ENCODE measurements around the gene INPP4A.

Gene INPP4A

GRCh38 chr2:98471402-98472131, 26.9 kb downstream of the INPP4A start:
- no peak overlapping the region for H3K4me3 ChIP-seq (ENCODE audit: control insufficient read depth, low read depth, low read length)
- TF ChIP-seq CTCF (IDR thresholded peaks at IDR 0.05; ENCODE audit: control insufficient read depth, insufficient read depth, low read depth, low read length, missing control alignments) = no peak
- DNase-seq (ENCODE audit: low read depth) = no peak

- no peak for TF ChIP-seq CTCF (IDR thresholded peaks at IDR 0.05; ENCODE audit: control insufficient read depth, insufficient read depth, low read depth, low read length, missing control alignments)
- no peak for DNase-seq (ENCODE audit: low read depth)
- H3K4me3 ChIP-seq (ENCODE audit: control insufficient read depth, low read depth, low read length) = no peak overlapping the region
Observed at GRCh38 chr2:98472132-98472650, 27.5 kb downstream of the INPP4A start.

- no peak overlapping the region for H3K4me3 ChIP-seq (ENCODE audit: control insufficient read depth, low read depth, low read length)
- no peak for DNase-seq (ENCODE audit: low read depth)
- no peak for TF ChIP-seq CTCF (IDR thresholded peaks at IDR 0.05; ENCODE audit: control insufficient read depth, insufficient read depth, low read depth, low read length, missing control alignments)
Observed at GRCh38 chr2:98472961-98473746, 28.5 kb downstream of the INPP4A start.

- no peak for TF ChIP-seq CTCF (IDR thresholded peaks at IDR 0.05; ENCODE audit: control insufficient read depth, insufficient read depth, low read depth, low read length, missing control alignments)
- no peak for DNase-seq (ENCODE audit: low read depth)
- H3K4me3 ChIP-seq (ENCODE audit: control insufficient read depth, low read depth, low read length) = no peak overlapping the region
Observed at GRCh38 chr2:98473995-98474780, 29.5 kb downstream of the INPP4A start.

GRCh38 chr2:98474979-98475632, 30.4 kb downstream of the INPP4A start:
- DNase-seq (ENCODE audit: low read depth) = no peak
- H3K4me3 ChIP-seq (ENCODE audit: control insufficient read depth, low read depth, low read length) = no peak overlapping the region
- no peak for TF ChIP-seq CTCF (IDR thresholded peaks at IDR 0.05; ENCODE audit: control insufficient read depth, insufficient read depth, low read depth, low read length, missing control alignments)

All from AG09309 (cell line).